HG03060 (cell line): ENCODE data around the gene EXOC2.

Experiments used
- ATAC-seq: cut with Tn5 transposase; IDR thresholded peaks from one replicate; pipeline ENCODE4 v1.9.1; 2021; ENCODE audit warnings: low read depth, moderate number of reproducible peaks; ENCODE audit not compliant: unreplicated experiment

Gene EXOC2

GRCh38 chr6:451336-451735 lies 241.6 kb downstream of the EXOC2 start:
- ATAC-seq = no peak

- ATAC-seq = no peak
Observed at GRCh38 chr6:449486-450419, 243.2 kb downstream of the EXOC2 start.

- ATAC-seq = no peak
Observed at GRCh38 chr6:449057-449430, 243.9 kb downstream of the EXOC2 start.

DNA sequence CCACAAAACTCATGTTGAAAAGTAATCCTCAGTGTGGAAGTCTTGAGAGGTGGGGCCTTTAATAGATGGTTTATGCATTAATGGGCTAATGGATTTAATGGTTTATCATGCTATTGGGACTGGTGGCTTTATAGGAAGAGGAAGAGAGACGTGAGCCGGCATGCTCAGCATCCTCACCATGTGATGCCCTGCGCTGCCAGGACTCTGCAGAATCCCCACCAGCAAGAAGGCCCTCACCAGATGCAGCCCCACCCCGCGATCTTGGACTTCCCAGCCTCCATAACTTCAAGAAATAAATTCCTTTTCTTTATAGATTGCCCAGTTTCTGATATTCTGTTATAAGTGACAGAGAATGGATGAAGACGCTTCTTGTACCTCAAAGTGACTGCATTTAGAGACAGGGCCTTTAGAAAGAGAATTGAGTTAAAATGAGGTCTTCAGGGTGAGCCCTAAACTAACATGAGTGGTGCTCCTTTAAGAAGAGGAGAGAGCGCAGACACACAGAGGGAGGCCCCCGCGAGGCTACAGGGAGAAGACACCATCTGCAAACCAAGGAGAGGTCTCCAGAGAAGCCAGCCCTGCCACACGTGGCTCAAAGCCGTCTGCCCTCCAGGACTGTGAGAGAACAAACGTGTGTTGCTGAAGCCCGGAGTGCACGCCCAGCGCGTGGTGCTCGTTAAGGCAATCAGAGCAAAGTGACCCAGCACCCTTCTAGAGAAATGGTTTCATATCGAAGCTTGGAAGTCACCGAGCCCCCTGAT lies 244.5 kb downstream of the EXOC2 start:
- no peak for ATAC-seq

GRCh38 chr6:447381-448165 lies 245.4 kb downstream of the EXOC2 start:
- ATAC-seq = no peak

DNA sequence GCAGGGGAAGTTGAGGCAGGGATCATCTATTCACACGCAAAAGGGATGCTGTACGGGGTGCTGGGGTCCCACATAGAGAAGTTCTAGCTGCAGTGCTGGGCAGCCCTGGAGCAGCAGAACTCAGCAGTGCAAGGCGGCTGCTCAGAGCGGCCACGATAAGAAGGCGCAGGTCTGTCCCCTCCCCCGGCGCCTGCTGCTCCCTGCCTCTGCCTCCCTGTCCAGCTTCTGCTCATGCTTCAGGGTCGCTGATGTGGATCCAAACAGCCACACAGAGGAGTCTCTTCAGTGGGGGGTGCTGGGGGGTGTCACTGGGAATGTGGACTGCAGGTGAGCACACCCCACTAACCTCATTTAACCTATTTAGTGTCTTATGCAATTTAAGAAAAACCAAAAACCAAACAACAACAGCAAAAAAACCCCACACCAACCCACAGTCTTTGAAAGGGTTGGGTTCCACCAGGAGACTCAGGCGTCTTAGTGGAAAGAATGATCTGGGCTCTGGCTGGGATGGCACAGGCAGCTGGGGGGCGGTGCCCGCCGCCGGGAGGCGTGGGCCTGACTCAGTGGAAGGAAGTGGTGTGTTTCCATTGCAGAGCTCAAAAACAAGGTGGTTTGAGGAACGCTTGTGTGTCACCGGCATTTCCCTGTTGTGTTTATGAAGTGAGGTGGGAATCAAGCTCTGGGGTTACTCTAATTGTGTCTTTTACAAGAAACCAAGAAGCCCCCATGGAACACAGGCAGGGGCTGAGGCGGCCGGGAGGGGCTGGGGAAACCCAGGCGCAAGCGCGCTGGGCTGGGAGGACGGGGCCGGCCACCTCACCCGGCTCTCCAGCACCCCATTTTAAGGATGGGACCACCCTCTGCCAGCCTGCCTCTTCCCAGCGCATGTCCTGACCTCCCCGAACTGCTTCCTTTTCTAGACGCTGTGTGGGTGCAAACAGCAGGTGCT lies 246.2 kb downstream of the EXOC2 start:
- no peak for ATAC-seq

- ATAC-seq = no peak
Observed at GRCh38 chr6:445571-446417, 247.1 kb downstream of the EXOC2 start.

DNA sequence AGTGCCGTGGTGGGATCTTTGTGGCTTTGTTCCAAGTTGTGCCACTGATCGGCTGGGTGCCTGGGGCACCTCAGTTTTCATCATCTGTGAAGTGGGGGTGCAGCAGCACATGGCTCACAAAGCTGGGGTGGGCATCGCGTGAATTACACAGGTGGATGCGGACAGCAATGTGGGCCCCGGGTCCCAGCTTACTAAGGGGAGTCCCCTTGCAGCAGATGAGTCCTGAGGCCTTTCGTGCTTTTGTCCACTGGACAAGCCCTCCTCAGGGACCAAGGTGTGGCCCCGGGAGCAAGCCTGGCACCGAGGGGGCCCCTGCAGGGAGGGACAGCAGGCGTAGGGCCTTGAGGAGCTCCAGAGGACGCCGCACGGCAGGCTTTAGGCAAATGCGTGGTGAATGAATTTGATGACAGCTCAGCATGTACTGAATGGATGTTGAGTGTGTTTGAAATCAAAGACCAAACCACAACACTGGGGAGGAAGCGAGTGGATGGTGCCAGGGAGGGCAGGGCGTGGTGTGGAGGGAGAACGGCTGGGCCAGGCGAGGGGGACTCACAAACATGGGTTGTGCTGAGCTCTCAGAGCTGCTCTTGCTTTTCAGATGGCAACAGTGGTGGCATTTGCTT lies 248.2 kb downstream of the EXOC2 start:
- no peak for ATAC-seq

- no peak for ATAC-seq
Observed at GRCh38 chr6:443621-444159, 249.2 kb downstream of the EXOC2 start.

DNA sequence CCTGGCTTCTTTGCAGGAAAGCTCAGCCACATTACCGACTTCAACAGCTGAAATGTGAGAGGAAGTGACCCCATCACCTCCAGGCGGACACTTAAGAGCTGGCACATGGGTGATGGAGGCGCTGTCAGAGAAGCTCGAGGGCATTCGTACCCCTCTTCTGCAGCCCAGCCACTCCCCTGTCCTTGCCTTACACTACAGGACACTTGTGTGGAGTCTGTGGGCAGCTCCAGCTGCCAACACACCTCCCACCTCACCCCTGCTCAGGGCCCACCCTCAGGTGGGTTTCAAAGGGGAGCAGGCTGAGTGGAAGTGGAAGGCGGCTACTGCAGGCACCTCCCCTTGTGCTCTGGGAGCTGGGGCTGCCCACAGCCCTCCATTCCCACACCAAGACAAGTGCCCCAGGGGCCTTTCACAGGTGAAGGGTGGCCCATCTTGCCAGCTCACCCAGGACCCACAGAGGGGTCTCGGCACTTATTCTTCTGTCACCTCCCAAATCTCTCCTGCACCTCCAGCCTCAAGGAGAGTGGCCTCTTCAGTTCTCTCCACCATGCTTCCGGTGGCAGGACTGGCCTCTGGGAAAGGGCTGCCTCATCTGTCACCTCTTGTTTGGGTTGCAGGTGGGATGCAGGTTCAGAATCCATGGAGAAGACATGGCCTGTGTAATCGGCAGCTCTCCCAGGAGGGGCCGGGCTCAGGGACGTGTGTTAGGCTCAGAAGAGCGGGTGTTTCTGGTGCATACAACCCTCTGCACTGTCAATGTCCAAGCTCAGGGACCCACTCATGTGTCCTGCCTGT lies 251.6 kb downstream of the EXOC2 start:
- no peak for ATAC-seq

DNA sequence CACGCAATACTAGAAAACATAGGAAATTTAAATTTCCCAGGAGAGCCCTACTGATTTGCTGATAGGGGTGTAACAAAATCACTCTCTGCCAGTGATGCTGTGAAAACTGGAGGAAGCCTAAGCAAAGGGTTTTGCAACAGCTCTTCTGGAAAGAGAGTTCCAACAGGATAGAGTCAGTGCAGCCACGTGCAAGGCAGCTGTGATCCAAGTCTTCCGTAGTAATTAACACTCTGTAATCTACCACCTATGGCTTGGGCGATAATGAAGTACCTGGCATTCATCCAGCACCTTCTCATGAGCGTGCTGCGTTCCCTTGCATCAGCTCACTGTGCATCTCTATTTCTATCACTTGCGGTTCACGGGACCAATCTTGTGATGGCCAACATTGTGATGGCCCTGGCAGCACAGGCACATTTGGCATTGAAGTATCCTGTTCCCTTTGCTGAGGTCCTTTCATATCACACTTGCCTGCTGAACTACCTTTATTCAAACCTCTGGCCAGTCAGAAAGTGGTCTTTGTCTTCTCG lies 253.2 kb downstream of the EXOC2 start:
- ATAC-seq = no peak

- ATAC-seq = no peak
Observed at GRCh38 chr6:438634-439170, 254.2 kb downstream of the EXOC2 start.

DNA sequence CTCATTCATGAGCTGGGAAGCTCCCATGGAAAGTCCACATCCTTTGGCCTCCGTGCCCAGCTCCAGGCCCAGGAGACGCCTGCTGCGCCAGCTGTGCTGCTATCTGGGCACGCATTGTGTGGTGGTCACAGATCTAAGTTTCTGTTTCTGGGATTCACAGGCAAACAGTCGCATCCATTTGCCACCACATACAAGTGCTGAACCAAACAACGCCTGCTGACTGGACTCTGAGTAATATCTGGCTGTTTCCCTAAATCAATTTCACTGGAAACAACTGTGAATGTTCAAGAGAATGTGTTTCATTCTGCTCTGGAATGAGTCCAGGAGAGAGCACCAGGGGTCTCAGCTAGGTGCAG lies 255.9 kb downstream of the EXOC2 start:
- no peak for ATAC-seq

DNA sequence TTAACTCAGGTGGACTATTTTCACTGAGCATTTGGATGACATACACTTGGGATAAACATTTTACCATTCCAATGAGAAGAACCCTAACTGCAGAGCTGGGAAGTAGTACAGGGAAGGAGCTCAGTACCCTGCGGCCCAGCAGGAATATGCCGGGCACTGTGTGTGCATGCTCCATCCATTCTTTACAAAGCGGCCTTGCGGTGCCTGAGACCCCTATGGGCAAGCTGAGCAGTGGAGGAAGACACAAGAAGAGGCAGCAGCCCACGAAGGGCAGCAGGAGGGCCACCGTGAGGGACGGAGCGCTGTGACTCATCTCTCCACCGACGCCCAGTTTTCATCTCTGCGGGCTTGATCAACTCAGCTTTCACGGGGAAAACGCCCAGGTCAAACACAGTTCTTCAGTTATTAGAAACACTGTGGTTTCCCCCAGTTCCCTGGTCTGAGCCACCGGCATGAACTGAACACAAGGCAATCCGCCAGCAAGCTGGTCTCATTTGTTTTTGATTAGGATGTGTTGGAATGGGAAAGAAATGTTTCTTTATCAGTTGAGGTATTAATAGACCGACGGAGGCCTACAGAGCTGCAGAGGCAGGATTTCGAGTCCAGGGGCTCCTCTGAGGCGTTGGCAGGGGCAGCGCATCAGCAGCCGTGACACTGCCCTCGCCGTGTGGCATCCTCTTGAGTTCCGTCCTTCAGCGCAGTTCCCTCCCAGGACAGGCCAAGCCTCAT lies 256.5 kb downstream of the EXOC2 start:
- no peak for ATAC-seq

DNA sequence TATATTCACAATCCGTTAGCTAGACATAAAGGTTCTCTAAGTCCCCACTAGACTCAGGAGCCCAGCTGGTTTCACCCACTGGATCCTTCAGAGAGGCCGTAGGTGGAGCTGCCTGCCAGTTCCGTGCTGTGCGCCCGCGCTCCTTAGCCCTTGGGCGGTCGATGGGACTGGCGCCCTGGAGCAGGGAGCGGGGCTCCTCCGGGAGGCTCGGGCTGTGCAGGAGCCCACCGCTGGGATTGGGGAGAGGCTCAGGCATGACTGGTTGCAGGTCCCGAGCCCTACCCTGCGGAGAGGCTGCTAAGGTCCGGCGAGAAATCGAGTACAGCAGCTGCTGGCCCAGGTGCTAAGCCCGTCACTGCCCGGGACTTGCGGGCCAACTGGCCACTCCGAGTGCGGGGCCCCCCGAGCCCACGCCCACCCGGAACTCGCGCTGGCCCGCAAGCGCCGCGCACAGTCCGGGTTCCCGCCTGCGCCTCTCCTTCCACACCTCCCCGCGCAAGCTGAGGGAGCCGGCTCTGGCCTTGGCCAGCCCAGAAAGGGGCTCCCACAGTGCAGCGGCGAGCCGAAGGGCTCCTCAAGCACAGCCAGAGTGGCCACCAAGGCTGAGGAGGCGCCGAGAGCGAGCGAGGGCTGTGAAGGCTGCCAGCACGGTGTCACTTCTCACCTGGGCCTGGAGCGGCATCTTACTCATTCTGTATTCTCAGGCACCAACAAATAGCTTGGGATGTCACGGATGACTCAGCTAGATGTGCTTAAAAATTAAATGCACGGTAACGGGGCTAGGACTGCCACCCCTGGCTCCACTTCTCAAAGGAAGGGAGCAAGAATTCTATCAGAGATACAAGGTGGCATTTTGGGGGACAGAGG lies 257.3 kb downstream of the EXOC2 start:
- ATAC-seq = no peak
